Measurements from ENCODE around the gene NOD1.
"Not testable (repeated sequence)": the region's sequence is repeated elsewhere in the genome, so short reads cannot be mapped to it uniquely, and the experiment has no call there.

The NOD1 gene

DNA sequence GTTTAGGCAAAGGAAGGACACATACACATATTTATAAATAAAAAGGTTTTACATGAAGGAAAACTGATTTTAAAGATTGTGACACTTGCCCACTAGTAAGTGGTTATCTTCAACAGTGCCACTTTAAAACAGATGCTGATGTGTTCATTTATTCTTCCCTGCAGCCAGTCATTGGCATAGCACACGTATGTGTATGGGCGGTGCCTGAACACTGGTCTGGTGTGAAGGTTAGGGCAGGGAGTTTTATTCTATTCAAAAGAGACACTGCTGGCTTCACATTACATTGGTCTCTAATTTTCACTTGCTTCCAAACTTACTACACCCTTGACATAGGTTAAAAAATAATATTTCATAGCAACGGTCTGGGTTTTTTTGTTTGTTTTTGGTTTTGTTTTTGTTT lies 57.9 kb downstream of the NOD1 start:
- H2AFZ ChIP-seq (ENCODE audit: low read length) = no peak overlapping the region
- H2AK5ac ChIP-seq (ENCODE audit: low read depth, low read length) = no peak overlapping the region
- no peaks in the 10 kb centered on the region for H3K4me1 ChIP-seq (ENCODE audit: control insufficient read depth in 2 of 2, insufficient read depth in 1 of 2, low read depth in 1 of 2, low read length in 2 of 2)
- no peak overlapping the region for H4K91ac ChIP-seq (ENCODE audit: low read depth, low read length, poor library complexity)
- H3K18ac ChIP-seq (ENCODE audit: low read length) = no peak overlapping the region
- no peak overlapping the region for H2BK5ac ChIP-seq (ENCODE audit: low read length)
- DNase-seq (ENCODE audit: low spot score) = no peak
- H4K8ac ChIP-seq (ENCODE audit: low read depth, low read length) = no peak overlapping the region
- H3K4me2 ChIP-seq (ENCODE audit: insufficient read depth, low read length, poor library complexity, severe bottlenecking) = no peak overlapping the region
- H3K14ac ChIP-seq (ENCODE audit: low read length) = no peak overlapping the region
- H3K9me3 ChIP-seq (replicated peaks in 1 of 2; ENCODE audit: control insufficient read depth in 2 of 2, insufficient read depth in 1 of 2, low read depth in 1 of 2, low read length in 2 of 2) = peaks cover 0 to 4% of the 10 kb centered on the region in 2 donors
- H3K9ac ChIP-seq (ENCODE audit: low read depth, low read length, poor library complexity) = no peak overlapping the region
- no CpG with 5 or more reads among the region's 3 CpGs for WGBS, 2 donors (ENCODE audit: extremely low coverage in 2 of 2, insufficient read length in 2 of 2, insufficient replicate concordance in 1 of 2)
- H2BK12ac ChIP-seq (ENCODE audit: low read length) = no peak overlapping the region
- no peak overlapping the region for H2BK15ac ChIP-seq (ENCODE audit: low read length)
- H3K4me3 ChIP-seq (ENCODE audit: low read length in 2 of 2) = no peak overlapping the region
- H3K79me1 ChIP-seq (ENCODE audit: low read depth, low read length) = no peaks in the 10 kb centered on the region
- H3K4ac ChIP-seq (ENCODE audit: low read length) = no peak overlapping the region
- H3K27me3 ChIP-seq (ENCODE audit: control insufficient read depth in 3 of 3, insufficient read depth in 3 of 3, low read depth in 1 of 3, low read length in 3 of 3) = no peaks in the 10 kb centered on the region
- no peak overlapping the region for H3K23ac ChIP-seq (ENCODE audit: low read depth, low read length, poor library complexity)
- H2BK120ac ChIP-seq (ENCODE audit: low read depth, low read length) = no peak overlapping the region
- no peak overlapping the region for H3K27ac ChIP-seq (replicated peaks; ENCODE audit: low read length)
- H3K36me3 ChIP-seq (replicated peaks in 1 of 2; ENCODE audit: control insufficient read depth in 2 of 2, insufficient read depth in 2 of 2, low read length in 2 of 2) = peaks cover 0 to 9% of the 10 kb centered on the region in 2 donors

DNA sequence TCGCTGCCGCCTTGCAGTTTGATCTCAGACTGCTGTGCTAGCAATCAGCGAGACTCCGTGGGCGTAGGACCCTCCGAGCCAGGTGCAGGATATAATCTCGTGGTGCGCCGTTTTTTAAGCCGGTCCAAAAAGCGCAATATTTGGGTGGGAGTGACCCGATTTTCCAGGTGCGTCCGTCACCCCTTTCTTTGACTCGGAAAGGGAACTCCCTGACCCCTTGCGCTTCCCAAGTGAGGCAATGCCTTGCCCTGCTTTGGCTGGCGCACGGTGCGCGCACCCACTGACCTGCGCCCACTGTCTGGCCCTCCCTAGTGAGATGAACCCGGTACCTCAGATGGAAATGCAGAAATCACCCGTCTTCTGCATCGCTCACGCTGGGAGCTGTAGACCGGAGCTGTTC lies 58.5 kb downstream of the NOD1 start:
- not testable (repeated sequence) for H2AK5ac ChIP-seq (ENCODE audit: low read depth, low read length); H2BK15ac ChIP-seq (ENCODE audit: low read length); H3K9me3 ChIP-seq (replicated peaks in 1 of 2; ENCODE audit: control insufficient read depth in 2 of 2, insufficient read depth in 1 of 2, low read depth in 1 of 2, low read length in 2 of 2); H3K79me1 ChIP-seq (ENCODE audit: low read depth, low read length); H3K23ac ChIP-seq (ENCODE audit: low read depth, low read length, poor library complexity); H2BK120ac ChIP-seq (ENCODE audit: low read depth, low read length); H3K27ac ChIP-seq (replicated peaks; ENCODE audit: low read length); H3K4ac ChIP-seq (ENCODE audit: low read length); DNase-seq (ENCODE audit: low spot score); H4K91ac ChIP-seq (ENCODE audit: low read depth, low read length, poor library complexity); H2AFZ ChIP-seq (ENCODE audit: low read length); H4K8ac ChIP-seq (ENCODE audit: low read depth, low read length); H3K27me3 ChIP-seq (ENCODE audit: control insufficient read depth in 3 of 3, insufficient read depth in 3 of 3, low read depth in 1 of 3, low read length in 3 of 3); H3K14ac ChIP-seq (ENCODE audit: low read length); H2BK12ac ChIP-seq (ENCODE audit: low read length); H3K9ac ChIP-seq (ENCODE audit: low read depth, low read length, poor library complexity); H3K18ac ChIP-seq (ENCODE audit: low read length); H3K4me2 ChIP-seq (ENCODE audit: insufficient read depth, low read length, poor library complexity, severe bottlenecking); H3K4me1 ChIP-seq (ENCODE audit: control insufficient read depth in 2 of 2, insufficient read depth in 1 of 2, low read depth in 1 of 2, low read length in 2 of 2); H2BK5ac ChIP-seq (ENCODE audit: low read length); H3K36me3 ChIP-seq (replicated peaks in 1 of 2; ENCODE audit: control insufficient read depth in 2 of 2, insufficient read depth in 2 of 2, low read length in 2 of 2); H3K4me3 ChIP-seq (ENCODE audit: low read length in 2 of 2)
- WGBS, 2 donors (ENCODE audit: extremely low coverage in 2 of 2, insufficient read length in 2 of 2, insufficient replicate concordance in 1 of 2) = no CpG with 5 or more reads among the region's 26 CpGs

DNA sequence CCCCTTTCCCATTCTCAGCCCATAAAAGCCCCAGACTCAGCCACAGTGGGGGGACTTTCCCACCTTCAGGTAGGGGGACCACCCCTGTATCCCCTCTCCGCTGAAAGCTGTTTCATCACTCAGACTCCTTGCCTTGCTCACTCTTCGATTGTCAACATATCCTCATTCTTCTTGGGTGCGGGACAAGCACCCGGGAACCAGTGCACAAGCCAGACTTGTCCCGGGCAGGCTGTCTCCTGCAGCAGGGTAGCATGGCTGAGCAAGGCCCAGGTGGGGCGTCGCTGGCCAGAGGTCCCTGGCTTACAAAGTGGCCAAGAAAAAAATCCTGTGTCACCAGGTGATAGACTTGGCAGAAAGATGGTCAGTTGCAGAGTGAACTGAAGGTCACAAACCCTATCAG lies 64.7 kb downstream of the NOD1 start:
- H2BK12ac ChIP-seq (ENCODE audit: low read length) = no peak overlapping the region
- WGBS, 2 donors (ENCODE audit: extremely low coverage in 2 of 2, insufficient read length in 2 of 2, insufficient replicate concordance in 1 of 2) = no CpG with 5 or more reads among the region's 7 CpGs
- H3K18ac ChIP-seq (ENCODE audit: low read length) = no peak overlapping the region
- no peak overlapping the region for H2BK120ac ChIP-seq (ENCODE audit: low read depth, low read length)
- no peak overlapping the region for H3K27ac ChIP-seq (replicated peaks; ENCODE audit: low read length)
- H4K8ac ChIP-seq (ENCODE audit: low read depth, low read length) = no peak overlapping the region
- peaks cover 0 to 1% of the 10 kb centered on the region in 2 donors for H3K4me1 ChIP-seq (ENCODE audit: control insufficient read depth in 2 of 2, insufficient read depth in 1 of 2, low read depth in 1 of 2, low read length in 2 of 2)
- no peak overlapping the region for H2AK5ac ChIP-seq (ENCODE audit: low read depth, low read length)
- no peak overlapping the region for H3K4ac ChIP-seq (ENCODE audit: low read length)
- no peak overlapping the region for H2BK15ac ChIP-seq (ENCODE audit: low read length)
- H3K36me3 ChIP-seq (replicated peaks in 1 of 2; ENCODE audit: control insufficient read depth in 2 of 2, insufficient read depth in 2 of 2, low read length in 2 of 2) = peaks cover 0 to 2% of the 10 kb centered on the region in 2 donors
- no peak for DNase-seq (ENCODE audit: low spot score)
- H3K27me3 ChIP-seq (ENCODE audit: control insufficient read depth in 3 of 3, insufficient read depth in 3 of 3, low read depth in 1 of 3, low read length in 3 of 3) = no peaks in the 10 kb centered on the region
- H3K9ac ChIP-seq (ENCODE audit: low read depth, low read length, poor library complexity) = no peak overlapping the region
- no peak overlapping the region for H3K4me2 ChIP-seq (ENCODE audit: insufficient read depth, low read length, poor library complexity, severe bottlenecking)
- peaks cover 2 to 6% of the 10 kb centered on the region in 2 donors for H3K9me3 ChIP-seq (replicated peaks in 1 of 2; ENCODE audit: control insufficient read depth in 2 of 2, insufficient read depth in 1 of 2, low read depth in 1 of 2, low read length in 2 of 2)
- H3K4me3 ChIP-seq (ENCODE audit: low read length in 2 of 2) = peak overlapping the region in 1 of 2 donors; percentile 42
- no peak overlapping the region for H2AFZ ChIP-seq (ENCODE audit: low read length)
- no peaks in the 10 kb centered on the region for H3K79me1 ChIP-seq (ENCODE audit: low read depth, low read length)
- no peak overlapping the region for H2BK5ac ChIP-seq (ENCODE audit: low read length)
- H4K91ac ChIP-seq (ENCODE audit: low read depth, low read length, poor library complexity) = no peak overlapping the region
- no peak overlapping the region for H3K23ac ChIP-seq (ENCODE audit: low read depth, low read length, poor library complexity)
- no peak overlapping the region for H3K14ac ChIP-seq (ENCODE audit: low read length)

DNA sequence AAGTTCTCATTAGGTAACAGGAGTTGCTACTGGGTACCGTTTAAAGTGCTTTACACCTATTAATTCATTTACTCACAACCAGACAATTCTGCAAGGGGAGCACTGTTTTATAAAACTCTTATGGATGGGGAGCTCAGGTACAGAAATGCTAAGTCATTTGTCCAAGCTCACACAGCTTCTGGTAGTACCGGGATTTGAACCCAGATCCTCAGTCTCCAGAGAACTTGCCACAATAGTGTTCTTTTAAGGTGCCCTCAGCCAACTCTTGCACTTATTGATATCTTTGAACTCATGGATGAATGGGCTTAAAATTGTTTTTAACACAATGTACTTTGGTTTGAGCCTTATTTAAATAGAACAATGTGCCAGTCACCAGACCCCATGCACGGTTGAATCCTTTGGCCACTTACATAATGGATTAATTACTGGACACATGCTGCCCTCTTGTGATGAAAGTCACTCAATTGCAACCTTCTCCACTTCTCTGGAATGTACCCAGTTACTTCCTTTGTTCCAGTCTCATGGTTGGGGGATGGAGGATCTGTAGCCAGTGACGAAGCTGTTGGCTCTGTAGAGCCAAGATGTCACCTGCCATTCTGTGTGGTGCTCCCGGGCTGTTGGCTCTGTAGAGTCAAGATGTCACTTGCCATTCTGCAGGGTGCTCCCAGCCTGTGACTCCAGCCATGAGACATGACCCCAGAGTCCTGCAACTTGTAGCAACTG lies 65.6 kb downstream of the NOD1 start:
- H3K23ac ChIP-seq (ENCODE audit: low read depth, low read length, poor library complexity) = no peak overlapping the region
- WGBS, 2 donors (ENCODE audit: extremely low coverage in 2 of 2, insufficient read length in 2 of 2, insufficient replicate concordance in 1 of 2) = no CpG with 5 or more reads among the region's 5 CpGs
- no peak overlapping the region for H2BK12ac ChIP-seq (ENCODE audit: low read length)
- H2AK5ac ChIP-seq (ENCODE audit: low read depth, low read length) = no peak overlapping the region
- H3K4me1 ChIP-seq (ENCODE audit: control insufficient read depth in 2 of 2, insufficient read depth in 1 of 2, low read depth in 1 of 2, low read length in 2 of 2) = peaks cover 0 to 1% of the 10 kb centered on the region in 2 donors
- H2BK15ac ChIP-seq (ENCODE audit: low read length) = no peak overlapping the region
- no peak overlapping the region for H3K4me2 ChIP-seq (ENCODE audit: insufficient read depth, low read length, poor library complexity, severe bottlenecking)
- no peak overlapping the region for H2BK120ac ChIP-seq (ENCODE audit: low read depth, low read length)
- H3K4ac ChIP-seq (ENCODE audit: low read length) = no peak overlapping the region
- peaks cover 2 to 6% of the 10 kb centered on the region in 2 donors for H3K9me3 ChIP-seq (replicated peaks in 1 of 2; ENCODE audit: control insufficient read depth in 2 of 2, insufficient read depth in 1 of 2, low read depth in 1 of 2, low read length in 2 of 2)
- no peak overlapping the region for H4K8ac ChIP-seq (ENCODE audit: low read depth, low read length)
- no peak overlapping the region for H3K4me3 ChIP-seq (ENCODE audit: low read length in 2 of 2)
- H3K9ac ChIP-seq (ENCODE audit: low read depth, low read length, poor library complexity) = no peak overlapping the region
- peaks cover 0 to 2% of the 10 kb centered on the region in 2 donors for H3K36me3 ChIP-seq (replicated peaks in 1 of 2; ENCODE audit: control insufficient read depth in 2 of 2, insufficient read depth in 2 of 2, low read length in 2 of 2)
- H2BK5ac ChIP-seq (ENCODE audit: low read length) = no peak overlapping the region
- peak; percentile 53 for DNase-seq (ENCODE audit: low spot score)
- H3K27me3 ChIP-seq (ENCODE audit: control insufficient read depth in 3 of 3, insufficient read depth in 3 of 3, low read depth in 1 of 3, low read length in 3 of 3) = no peaks in the 10 kb centered on the region
- no peak overlapping the region for H3K18ac ChIP-seq (ENCODE audit: low read length)
- H2AFZ ChIP-seq (ENCODE audit: low read length) = peak overlapping the region; percentile 87
- no peaks in the 10 kb centered on the region for H3K79me1 ChIP-seq (ENCODE audit: low read depth, low read length)
- H3K14ac ChIP-seq (ENCODE audit: low read length) = no peak overlapping the region
- no peak overlapping the region for H4K91ac ChIP-seq (ENCODE audit: low read depth, low read length, poor library complexity)
- H3K27ac ChIP-seq (replicated peaks; ENCODE audit: low read length) = no peak overlapping the region
